Endothelial cell (in vitro differentiated cells): Measurements from ENCODE around the gene STK11. TPM values are rescaled to one million over a fixed set of nuclear protein-coding genes. Genes with fewer than 3 reads are reported as not detected.

ENCODE experiments used
- DNase-seq: peaks from one replicate; pipeline ENCODE4 v3.0.0; 2021; ENCODE audit warnings: low spot score
- H3K27ac Mint-ChIP-seq: one replicate; pipeline ENCODE4 v1.8.0; 2021; ENCODE audit warnings: mixed read lengths, inconsistent platforms; ENCODE audit not compliant: unreplicated experiment
- H3K27me3 Mint-ChIP-seq: one replicate; pipeline ENCODE4 v1.8.0; 2021; ENCODE audit warnings: mild to moderate bottlenecking, moderate library complexity, mixed read lengths, inconsistent platforms; ENCODE audit not compliant: unreplicated experiment
- H3K36me3 Mint-ChIP-seq: one replicate; pipeline ENCODE4 v1.8.0; 2021; ENCODE audit warnings: mild to moderate bottlenecking, low read depth, mixed read lengths, inconsistent platforms; ENCODE audit not compliant: unreplicated experiment
- H3K4me1 Mint-ChIP-seq: one replicate; pipeline ENCODE4 v1.8.0; 2021; ENCODE audit warnings: mild to moderate bottlenecking, mixed read lengths, inconsistent platforms; ENCODE audit not compliant: unreplicated experiment
- H3K4me3 Mint-ChIP-seq: one replicate; pipeline ENCODE4 v1.8.0; 2021; ENCODE audit warnings: mild to moderate bottlenecking, mixed read lengths, inconsistent platforms; ENCODE audit not compliant: unreplicated experiment
- H3K9me3 Mint-ChIP-seq: one replicate; pipeline ENCODE4 v1.8.0; 2021; ENCODE audit warnings: mixed read lengths, inconsistent platforms; ENCODE audit not compliant: unreplicated experiment
- total RNA-seq: library from RNA; stranded (reverse); fragmentation: NEBNext Ultra II Directional; extraction: Animal tissue kit (Norgen Biotek cat#: 25700); gene quantifications from one replicate; pipeline ENCODE4 v1.2.1, GENCODE V29; 2021; ENCODE audit not compliant: unreplicated experiment
- TF ChIP-seq, protein P1 (sequence below): fragments of 200-600 bp; sonication (generic); IDR thresholded peaks from one replicate; pipeline ENCODE4 v1.5.0; 2021; ENCODE audit warnings: antibody characterized with exemption; ENCODE audit not compliant: unreplicated experiment

Gene STK11
- total RNA-seq, 1 donor from 2014 or later: 63.9 TPM

DNA sequence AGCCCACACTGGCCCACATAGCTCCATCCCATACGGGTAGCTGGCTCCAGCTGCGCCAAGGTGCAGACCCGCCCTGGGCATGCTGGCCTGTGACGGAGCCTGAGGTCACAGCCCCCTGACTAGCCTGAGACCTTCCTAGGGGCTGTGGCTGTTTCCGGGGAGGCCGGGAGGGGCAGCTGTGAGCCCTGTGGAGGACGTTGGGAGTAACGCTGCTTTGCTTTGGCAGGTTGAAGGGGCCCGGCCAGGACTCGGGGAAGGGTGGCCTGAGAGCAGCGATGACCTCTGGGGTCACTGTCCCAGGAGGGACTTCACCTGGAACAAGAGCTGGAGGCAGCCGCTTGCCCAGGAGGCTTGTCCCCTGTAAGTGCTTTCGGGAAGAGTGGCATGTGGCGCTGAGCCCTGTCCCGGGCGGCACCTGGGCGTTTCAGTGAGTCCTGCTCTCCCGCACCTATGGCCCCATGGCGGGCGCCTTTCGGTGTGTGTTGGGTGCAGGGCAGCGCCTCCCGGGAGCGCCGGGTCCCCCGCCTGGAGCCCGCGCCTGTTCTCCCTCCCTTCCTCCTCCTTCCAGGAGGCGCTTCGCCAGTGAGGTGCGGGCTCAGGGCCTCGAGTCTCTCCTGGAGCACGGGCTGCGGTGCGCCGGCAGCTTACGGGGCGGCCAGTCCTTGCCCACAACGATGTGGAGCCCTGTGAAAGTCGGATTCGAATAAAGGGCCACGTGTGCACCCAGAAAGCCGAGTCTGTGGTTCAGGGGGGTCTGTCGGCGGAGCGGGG lies 68.7 kb downstream of the STK11 start:
- Mint-ChIP-seq H3K9me3 (no peaks in the 10 kb centered on the region), H3K27me3 (peaks cover 16% of the 10 kb centered on the region), H3K4me3 (peak overlapping the region; percentile 83), H3K36me3 (peaks cover 30% of the 10 kb centered on the region), H3K4me1 (peaks cover 27% of the 10 kb centered on the region), H3K27ac (peak overlapping the region; percentile 58)
- TF ChIP-seq, protein P1, sequence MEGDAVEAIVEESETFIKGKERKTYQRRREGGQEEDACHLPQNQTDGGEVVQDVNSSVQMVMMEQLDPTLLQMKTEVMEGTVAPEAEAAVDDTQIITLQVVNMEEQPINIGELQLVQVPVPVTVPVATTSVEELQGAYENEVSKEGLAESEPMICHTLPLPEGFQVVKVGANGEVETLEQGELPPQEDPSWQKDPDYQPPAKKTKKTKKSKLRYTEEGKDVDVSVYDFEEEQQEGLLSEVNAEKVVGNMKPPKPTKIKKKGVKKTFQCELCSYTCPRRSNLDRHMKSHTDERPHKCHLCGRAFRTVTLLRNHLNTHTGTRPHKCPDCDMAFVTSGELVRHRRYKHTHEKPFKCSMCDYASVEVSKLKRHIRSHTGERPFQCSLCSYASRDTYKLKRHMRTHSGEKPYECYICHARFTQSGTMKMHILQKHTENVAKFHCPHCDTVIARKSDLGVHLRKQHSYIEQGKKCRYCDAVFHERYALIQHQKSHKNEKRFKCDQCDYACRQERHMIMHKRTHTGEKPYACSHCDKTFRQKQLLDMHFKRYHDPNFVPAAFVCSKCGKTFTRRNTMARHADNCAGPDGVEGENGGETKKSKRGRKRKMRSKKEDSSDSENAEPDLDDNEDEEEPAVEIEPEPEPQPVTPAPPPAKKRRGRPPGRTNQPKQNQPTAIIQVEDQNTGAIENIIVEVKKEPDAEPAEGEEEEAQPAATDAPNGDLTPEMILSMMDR: no peak
- no peak for DNase-seq

- DNase-seq: no peak
- H3K27ac Mint-ChIP-seq: no peak overlapping the region
- peaks cover 30% of the 10 kb centered on the region for H3K36me3 Mint-ChIP-seq
- TF ChIP-seq, protein P1: no peak
- peaks cover 27% of the 10 kb centered on the region for H3K4me1 Mint-ChIP-seq
- no peaks in the 10 kb centered on the region for H3K9me3 Mint-ChIP-seq
- H3K27me3 Mint-ChIP-seq: peaks cover 17% of the 10 kb centered on the region
- peak overlapping the region; percentile 79 for H3K4me3 Mint-ChIP-seq
Observed at GRCh38 chr19:1274852-1275259, 69.3 kb downstream of the STK11 start.

DNA sequence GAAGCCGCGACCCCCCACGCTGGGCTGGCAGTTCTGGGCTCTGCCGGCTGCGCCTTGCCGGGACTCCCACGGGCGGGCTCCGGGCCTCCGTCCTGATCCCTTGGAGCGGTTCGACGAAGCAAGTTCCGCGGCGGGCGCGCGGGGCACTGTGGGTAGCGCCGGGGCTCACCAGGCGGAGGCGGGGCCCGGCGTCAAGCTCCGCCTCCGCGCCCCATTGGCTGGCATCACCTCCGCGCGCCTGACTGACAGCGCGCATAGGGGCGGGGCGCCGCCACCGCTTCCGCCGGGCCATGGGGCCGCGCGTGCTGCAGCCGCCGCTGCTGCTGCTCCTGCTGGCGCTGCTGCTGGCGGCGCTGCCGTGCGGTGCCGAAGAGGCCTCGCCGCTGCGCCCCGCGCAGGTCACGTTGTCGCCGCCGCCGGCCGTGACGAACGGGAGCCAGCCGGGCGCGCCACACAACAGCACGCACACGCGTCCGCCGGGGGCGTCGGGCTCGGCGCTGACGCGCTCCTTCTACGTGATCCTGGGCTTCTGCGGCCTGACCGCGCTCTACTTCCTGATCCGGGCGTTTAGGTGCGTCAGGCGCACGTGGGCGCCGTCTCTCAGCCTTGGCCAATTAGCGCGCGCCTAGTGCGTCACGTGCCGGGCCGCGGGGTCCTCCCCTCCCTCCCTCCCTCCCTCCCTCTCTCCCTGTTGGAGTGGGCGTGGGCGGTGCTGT lies 69.8 kb downstream of the STK11 start, which contains the start of gene FAM174C:
FAM174C (plus strand) TSS at position 271 of the 716 bp plus-strand sequence; CDS start at position 291, 20 bp downstream.
- peaks cover 30% of the 10 kb centered on the region for H3K36me3 Mint-ChIP-seq
- H3K9me3 Mint-ChIP-seq: no peaks in the 10 kb centered on the region
- H3K4me3 Mint-ChIP-seq: peak within 1 kb of the TSS; percentile 80
- TF ChIP-seq, protein P1: no peak
- H3K27ac Mint-ChIP-seq: peak within 1 kb of the TSS; percentile 57
- H3K27me3 Mint-ChIP-seq: peaks cover 18% of the 10 kb centered on the region
- peaks cover 24% of the 10 kb centered on the region for H3K4me1 Mint-ChIP-seq
- peak; percentile 94 for DNase-seq

DNA sequence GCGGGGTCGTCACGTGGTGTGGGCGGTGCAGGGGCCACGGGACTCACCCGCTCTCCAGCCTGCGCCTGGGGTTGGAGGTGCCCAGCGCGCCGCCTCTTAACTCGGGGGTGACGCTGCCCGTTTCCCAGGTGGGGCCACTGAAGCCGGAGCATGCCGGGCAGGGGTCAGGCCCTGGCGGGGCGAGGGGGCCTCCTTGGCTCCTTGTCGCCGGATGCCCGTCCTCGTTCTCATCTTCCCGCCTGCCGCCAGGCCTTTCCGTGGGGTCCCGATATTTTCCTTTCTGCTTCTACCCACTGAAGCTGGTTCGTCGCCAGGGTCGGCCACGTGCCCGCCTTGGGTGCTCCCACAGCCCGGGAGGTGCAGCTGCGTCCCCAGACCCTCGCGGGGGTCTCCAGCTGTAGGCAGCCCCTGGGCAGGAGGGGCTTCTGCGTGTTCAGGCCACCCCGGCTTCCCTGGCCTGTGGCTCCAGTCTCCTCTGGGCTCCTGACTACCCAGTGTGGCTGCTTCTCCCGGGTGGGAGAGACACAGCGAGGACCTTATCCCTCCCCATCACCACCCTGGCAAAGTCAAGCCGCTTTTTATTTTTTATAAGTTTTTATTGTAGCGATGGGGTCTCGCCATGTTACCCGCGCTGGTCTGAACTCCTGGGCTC lies 70.5 kb downstream of the STK11 start:
- DNase-seq: no peak
- peaks cover 19% of the 10 kb centered on the region for H3K27me3 Mint-ChIP-seq
- peaks cover 18% of the 10 kb centered on the region for H3K4me1 Mint-ChIP-seq
- H3K36me3 Mint-ChIP-seq: peaks cover 23% of the 10 kb centered on the region
- no peaks in the 10 kb centered on the region for H3K9me3 Mint-ChIP-seq
- peak overlapping the region; percentile 80 for H3K4me3 Mint-ChIP-seq
- no peak overlapping the region for H3K27ac Mint-ChIP-seq
- TF ChIP-seq, protein P1: no peak
